NB4 (cell line): Measurements from ENCODE around the gene ZBTB46.

Experiments used
- CTCF ChIP-seq: IDR thresholded peaks from one replicate; pipeline ENCODE4 v1.5.1; 2012; ENCODE audit warnings: low read depth, low read length
- POLR2A ChIP-seq: IDR thresholded peaks from 2 replicates; pipeline ENCODE4 v1.6.1; 2011; ENCODE audit warnings: mild to moderate bottlenecking; ENCODE audit not compliant: insufficient read length; ENCODE audit errors: extremely low read depth
- TF ChIP-seq, protein P1 (sequence below): IDR thresholded peaks from 2 replicates; pipeline ENCODE4 v1.6.1; 2011; ENCODE audit warnings: low read depth, low read length

DNA sequence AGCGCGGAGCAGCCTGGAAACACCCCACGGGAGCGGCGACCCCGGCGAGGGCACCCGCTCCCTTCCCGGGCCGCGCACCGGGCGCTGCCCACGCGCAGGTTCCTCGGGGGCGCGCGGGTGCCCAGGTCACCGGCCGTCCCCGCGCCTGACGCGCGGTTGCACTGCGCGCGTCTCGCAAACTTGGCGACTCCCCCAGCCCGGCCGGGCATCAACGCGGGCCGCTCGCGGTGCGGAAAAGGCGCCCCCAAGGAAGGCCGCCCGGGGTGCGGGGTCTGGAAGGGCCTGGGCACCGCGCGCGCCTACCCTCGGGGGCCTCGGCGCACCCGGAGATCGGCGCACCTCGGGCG is 555 bp upstream of the ZBTB46 start:
- TF ChIP-seq CTCF: no peak
- TF ChIP-seq POLR2A: no peak
- TF ChIP-seq, protein P1, sequence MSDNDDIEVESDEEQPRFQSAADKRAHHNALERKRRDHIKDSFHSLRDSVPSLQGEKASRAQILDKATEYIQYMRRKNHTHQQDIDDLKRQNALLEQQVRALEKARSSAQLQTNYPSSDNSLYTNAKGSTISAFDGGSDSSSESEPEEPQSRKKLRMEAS: no peak
